Measurements from ENCODE around the gene SPRR1A. TPM values are rescaled to one million over a fixed set of nuclear protein-coding genes. Genes with fewer than 3 reads are reported as not detected.

The SPRR1A gene
- not detected in 2 replicates for total RNA-seq

GRCh38 chr1:152983743-152984142 lies at the start of gene SPRR1A:
Gene SPRR1A, plus strand, starts transcription at chr1:152984081. Its CDS starts 1,150 bp downstream, at chr1:152985231.

GRCh38 chr1:152946651-152947256 lies 37.1 kb upstream of the SPRR1A start, which contains the start of gene SPRR5:
Gene SPRR5, plus strand, starts transcription at chr1:152947206. Its CDS starts 1,349 bp downstream, at chr1:152948555.

GRCh38 chr1:152970495-152970894 lies 13.4 kb upstream of the SPRR1A start, which contains the start of gene SPRR4:
Gene SPRR4, plus strand, starts transcription at chr1:152970648. Its CDS starts 1,243 bp downstream, at chr1:152971891.

GRCh38 chr1:153001382-153001781 lies 17.5 kb downstream of the SPRR1A start, which contains the start of gene SPRR3:
Gene SPRR3, plus strand, starts transcription at chr1:153001749. Its CDS starts 1,272 bp downstream, at chr1:153003021.

GRCh38 chr1:153030895-153031294 lies 47.0 kb downstream of the SPRR1A start, which contains the start of gene SPRR1B:
Gene SPRR1B, plus strand, starts transcription at chr1:153031203. Its CDS starts 1,143 bp downstream, at chr1:153032346.

Other genes starting within 250 kb of the SPRR1A start
- gene KPRP, start 226.1 kb upstream of the SPRR1A start, total RNA-seq, result not detected in 2 replicates
- gene LCE1F, start 208.9 kb upstream of the SPRR1A start, total RNA-seq, result not detected in 2 replicates
- not detected in 2 replicates for gene LCE1E, start 197.8 kb upstream of the SPRR1A start, total RNA-seq
- not detected in 2 replicates for gene LCE1D, start 187.4 kb upstream of the SPRR1A start, total RNA-seq
- gene LCE1C, start 177.4 kb upstream of the SPRR1A start, total RNA-seq, result not detected in 2 replicates
- not detected in 2 replicates for gene LCE1B, start 172.1 kb upstream of the SPRR1A start, total RNA-seq
- not detected in 2 replicates for gene LCE1A, start 156.6 kb upstream of the SPRR1A start, total RNA-seq
- gene LCE6A, start 141.2 kb upstream of the SPRR1A start, total RNA-seq, result not detected in 2 replicates
- gene LCE7A, start 124.1 kb upstream of the SPRR1A start, total RNA-seq, result not detected in 2 replicates
- not detected in 2 replicates for gene SMCP, start 105.8 kb upstream of the SPRR1A start, total RNA-seq
- not detected in 2 replicates for gene IVL, start 75.5 kb upstream of the SPRR1A start, total RNA-seq
- gene SPRR5, start 36.9 kb upstream of the SPRR1A start, total RNA-seq, result not detected in 2 replicates
- not detected in 2 replicates for gene SPRR4, start 13.4 kb upstream of the SPRR1A start, total RNA-seq
- gene SPRR3, start 17.7 kb downstream of the SPRR1A start, total RNA-seq, result not detected in 2 replicates
- gene SPRR1B, start 47.1 kb downstream of the SPRR1A start, total RNA-seq, result not detected in 2 replicates
- gene SPRR2D, start 57.0 kb downstream of the SPRR1A start, total RNA-seq, result not detected in 2 replicates
- not detected in 2 replicates for gene SPRR2A, start 73.4 kb downstream of the SPRR1A start, total RNA-seq
- gene SPRR2B, start 87.5 kb downstream of the SPRR1A start, total RNA-seq, result not detected in 2 replicates
- not detected in 2 replicates for gene SPRR2E, start 110.4 kb downstream of the SPRR1A start, total RNA-seq
- not detected in 2 replicates for gene SPRR2F, start 129.4 kb downstream of the SPRR1A start, total RNA-seq
- gene SPRR2G, start 166.8 kb downstream of the SPRR1A start, total RNA-seq, result not detected in 2 replicates
- not detected in 2 replicates for gene LELP1, start 219.3 kb downstream of the SPRR1A start, total RNA-seq
- not detected in 2 replicates for gene PRR9, start 233.5 kb downstream of the SPRR1A start, total RNA-seq